ENCODE measurements around the gene ALX3.

ALX3 gene

DNA sequence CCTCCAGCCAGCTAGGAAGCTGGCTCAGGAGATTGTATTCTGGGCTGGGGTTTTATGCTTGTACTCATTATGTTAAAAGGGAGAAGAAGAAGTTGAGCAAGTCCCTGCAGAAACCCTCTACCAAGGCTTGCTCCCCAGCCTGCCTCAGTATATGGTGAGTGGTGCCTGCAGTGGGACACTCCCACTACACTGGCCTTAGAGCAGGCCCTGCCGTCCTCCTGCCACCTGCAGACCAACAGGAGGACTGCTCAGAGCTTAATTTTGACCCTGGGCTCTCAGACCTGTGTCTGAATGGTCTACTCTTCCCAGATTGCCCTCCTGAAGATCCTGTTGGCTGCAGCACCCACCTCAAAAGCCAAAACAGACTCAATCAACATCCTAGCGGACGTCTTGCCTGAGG, 23.0 kb downstream of the ALX3 start:
- H3K4me3 ChIP-seq (ENCODE audit: low read length), result no peak overlapping the region

DNA sequence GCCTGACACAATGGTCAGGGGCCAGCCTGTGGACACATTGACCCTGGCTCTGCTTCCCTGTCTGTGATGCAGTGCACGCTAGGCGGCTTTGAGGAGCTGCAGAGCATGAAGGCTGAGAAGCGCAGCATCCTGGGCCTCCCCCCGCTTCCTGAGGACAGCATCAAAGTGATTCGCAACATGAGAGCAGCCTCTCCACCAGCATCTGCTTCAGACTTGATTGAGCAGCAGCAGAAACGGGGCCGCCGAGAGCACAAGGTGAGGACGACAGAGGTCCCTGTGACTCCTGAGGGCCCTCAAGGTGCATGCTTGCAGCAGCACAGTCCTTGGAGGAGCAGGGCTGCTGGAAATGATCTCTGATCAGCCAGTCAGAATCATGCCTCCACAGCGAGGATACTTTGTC, 27.5 kb downstream of the ALX3 start:
- no peak for DNase-seq (ENCODE audit: low read depth)
- H3K4me3 ChIP-seq (ENCODE audit: low read length), result no peak overlapping the region
- no peak for TF ChIP-seq CTCF (IDR thresholded peaks at IDR 0.05; ENCODE audit: insufficient read depth, low read depth, low read length, missing control alignments)

More for the DNA sequence above, 23.0 kb downstream of the ALX3 start:
- TF ChIP-seq CTCF (IDR thresholded peaks at IDR 0.05; ENCODE audit: insufficient read depth, low read depth, low read length, missing control alignments), result no peak
- DNase-seq (ENCODE audit: low read depth), result no peak

DNA sequence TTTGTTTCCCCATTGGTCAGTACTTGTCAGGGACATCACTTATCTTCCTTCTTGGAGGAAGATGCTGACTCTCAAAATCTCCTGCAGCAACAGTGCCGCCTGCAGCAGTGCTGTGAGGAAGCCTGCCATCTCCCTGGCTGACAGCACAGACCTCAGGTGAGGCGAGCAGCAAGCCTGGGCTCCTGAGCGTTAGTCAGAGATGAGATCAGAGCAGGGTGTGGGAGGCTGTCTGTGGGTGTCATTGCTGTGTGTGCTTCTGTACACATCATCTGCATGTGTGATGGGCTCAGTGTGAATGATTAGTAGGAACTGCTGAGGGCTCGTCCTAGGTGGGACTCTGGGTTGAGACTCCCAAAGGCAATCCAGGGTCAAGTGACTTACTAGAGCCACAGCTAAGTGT, 29.9 kb downstream of the ALX3 start:
- peak; percentile 25 for TF ChIP-seq CTCF (IDR thresholded peaks at IDR 0.05; ENCODE audit: insufficient read depth, low read depth, low read length, missing control alignments)
- H3K4me3 ChIP-seq (ENCODE audit: low read length), result no peak overlapping the region
- DNase-seq (ENCODE audit: low read depth), result peak; percentile 97

- no peak for TF ChIP-seq CTCF (IDR thresholded peaks at IDR 0.05; ENCODE audit: insufficient read depth, low read depth, low read length, missing control alignments)
Observed at GRCh38 chr1:110039641-110040040, 30.8 kb downstream of the ALX3 start.

DNA sequence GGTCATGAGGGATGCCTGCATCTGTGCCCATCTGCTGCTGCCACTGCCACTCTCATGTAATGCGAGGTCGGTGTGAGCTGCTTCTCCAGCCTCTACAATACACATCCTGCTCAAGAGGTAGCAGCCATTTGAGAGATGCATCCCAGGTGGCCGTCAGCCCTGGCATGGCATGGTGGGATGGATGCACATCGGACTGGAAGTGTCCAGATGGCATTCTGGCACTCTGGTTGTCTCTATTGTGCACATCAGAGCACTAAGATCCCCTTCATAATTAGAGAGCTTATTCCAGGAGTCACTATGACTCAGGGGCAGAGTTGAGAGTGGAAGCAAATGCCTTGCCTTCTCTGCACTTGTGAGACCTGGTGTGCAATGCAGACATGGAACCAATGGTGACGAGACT, 32.2 kb downstream of the ALX3 start:
- H3K4me3 ChIP-seq (ENCODE audit: low read length), result no peak overlapping the region
- no peak for DNase-seq (ENCODE audit: low read depth)
- TF ChIP-seq CTCF (IDR thresholded peaks at IDR 0.05; ENCODE audit: insufficient read depth, low read depth, low read length, missing control alignments), result no peak

More at GRCh38 chr1:110039641-110040040, 30.8 kb downstream of the ALX3 start:
- no peak overlapping the region for H3K4me3 ChIP-seq (ENCODE audit: low read length)
- no peak for DNase-seq (ENCODE audit: low read depth)

- DNase-seq (ENCODE audit: low read depth), result peak; percentile 38
- peak overlapping the region; percentile 77 for H3K4me3 ChIP-seq (ENCODE audit: low read length)
- TF ChIP-seq CTCF (IDR thresholded peaks at IDR 0.05; ENCODE audit: insufficient read depth, low read depth, low read length, missing control alignments), result no peak
Observed at GRCh38 chr1:110035236-110035752, 35.2 kb downstream of the ALX3 start.
